Spleen (tissue), 11 donors: ENCODE results near the gene PNMA3. TPM values are rescaled to one million over a fixed set of nuclear protein-coding genes. Genes with fewer than 3 reads are reported as not detected.

Source experiments
- DNase-seq: peaks from one replicate; pipeline ENCODE4 v3.0.0-alpha.2; 2020
- H3K27ac ChIP-seq, 8 donors: fragments of 200-600 bp; sonication (generic) in 7 of 8; 1 replicate in 4 of 8; 2 replicates in 4 of 8; pipeline versions ENCODE4 v1.5.0 to v1.8.0; 2016 to 2021; ENCODE audit warnings: inconsistent platforms in 4 of 8, mild to moderate bottlenecking in 4 of 8, moderate library complexity in 1 of 8
- H3K27me3 ChIP-seq, 7 donors: fragments of 200-600 bp; sonication (generic) in 6 of 7; replicated peaks in 1 of 7; 1 replicate in 4 of 7; 2 replicates in 3 of 7; pipeline versions ENCODE4 v1.5.0 to v1.8.0; 2016 to 2021; ENCODE audit warnings: inconsistent platforms in 3 of 7, mild to moderate bottlenecking in 1 of 7
- H3K36me3 ChIP-seq, 6 donors: fragments of 200-600 bp; sonication (generic) in 5 of 6; 1 replicate in 4 of 6; 2 replicates in 2 of 6; pipeline versions ENCODE4 v1.5.0 to v1.8.0; 2016 to 2021; ENCODE audit warnings: inconsistent platforms in 2 of 6
- H3K4me1 ChIP-seq, 6 donors: fragments of 200-600 bp; sonication (generic) in 5 of 6; 1 replicate in 3 of 6; 2 replicates in 3 of 6; pipeline versions ENCODE4 v1.5.0 to v1.8.0; 2016 to 2021; ENCODE audit warnings: inconsistent platforms in 3 of 6
- H3K4me3 ChIP-seq, 8 donors: fragments of 200-600 bp; sonication (generic) in 7 of 8; 1 replicate in 4 of 8; 2 replicates in 4 of 8; pipeline versions ENCODE4 v1.5.0 to v1.8.0; 2016 to 2021; ENCODE audit warnings: inconsistent platforms in 4 of 8, mild to moderate bottlenecking in 4 of 8, moderate library complexity in 2 of 8
- H3K9me3 ChIP-seq, 8 donors: fragments of 200-600 bp; sonication (generic) in 7 of 8; 1 replicate in 4 of 8; 2 replicates in 4 of 8; pipeline versions ENCODE4 v1.5.0 to v1.8.0; 2016 to 2021; ENCODE audit warnings: inconsistent platforms in 4 of 8
- CTCF ChIP-seq, 11 experiments: fragments of 200-600 bp in 7 of 11; fragments of 450-650 bp in 4 of 11; sonication (generic) in 4 of 11; IDR thresholded peaks in 8 of 11; conservative IDR thresholded peaks in 3 of 11; 1 replicate in 7 of 11; 2 replicates in 4 of 11; pipeline versions ENCODE4 v1.4.0 to v1.8.0; 2016 to 2021; ENCODE audit warnings: antibody characterized with exemption in 11 of 11, inconsistent platforms in 4 of 11, mild to moderate bottlenecking in 1 of 11
- POLR2A ChIP-seq, 3 donors: fragments of 450-650 bp; IDR thresholded peaks; one replicate each; pipeline ENCODE4 v1.5.1; 2017; ENCODE audit warnings: antibody characterized with exemption in 3 of 3, mild to moderate bottlenecking in 1 of 3
- POLR2AphosphoS5 ChIP-seq, 3 donors: sonication (generic); formaldehyde crosslinking; IDR thresholded peaks; one replicate each; pipeline ENCODE4 v1.5.1; 2017; ENCODE audit warnings: antibody characterized with exemption in 3 of 3
- WGBS, 5 donors: extraction: QIAGEN DNeasy Blood & Tissue Kit in 3 of 5; methylation state at CpG; one replicate each; pipeline versions ENCODE4 v1.1.5 to v1.1.7; 2013 to 2018; 5-methylcytosine and 5-hydroxymethylcytosine counted together
- intact Hi-C: fragments of 100-400 bp; cut with DNase I; formaldehyde crosslinking; loops from one replicate; pipeline ENCODE4 v1.15.0; 2023; ENCODE audit warnings: low total_unique reads
- polyA plus RNA-seq, 3 donors: library from polyadenylated mRNA; stranded (reverse); fragments of 200-250 nt; gene quantifications; one replicate each; pipeline ENCODE4 v1.2.1, GENCODE V29; 2013
- total RNA-seq, 7 donors: library from RNA; depleted of rRNA in 3 of 7; stranded (reverse); fragments of >200 nt in 3 of 7; fragmentation: NEBNext Ultra II Directional in 4 of 7; extraction: Animal tissue kit (Norgen Biotek cat#: 25700) in 4 of 7; gene quantifications; one replicate each; pipeline versions ENCODE4 v1.1.0 to v1.2.1, GENCODE V29; 2016 to 2021
- donor health status: healthy with polysubstance abuse.
- donor health status: DM: no; HTN: no; CAD: no; lungs with moderate emphysema.
- donor health status: DM: no; HTN: no; CAD: no.
- donor health status: Bipolar disorder and iron deficiency.
- donor health status: healthy.
- donor health status: DM: no; HTN: no; CAD: no.
- donor health status: DM: yes; HTN: yes; CAD: no.

Gene PNMA3
- total and polyA plus RNA-seq, 10 donors, result 1.2 to 3.4 (median 2.4) TPM

GRCh38 chrX:153049093-153049492 is 7.2 kb upstream of the PNMA3 start:
- no peak for DNase-seq
- no peak for TF ChIP-seq POLR2A (IDR thresholded peaks at IDR 0.05)
- Histone ChIP-seq H3K27ac (no peak overlapping the region), H3K9me3 (peaks cover 3 to 30% (median 18%) of the 10 kb centered on the region in 8 donors), H3K4me3 (no peak overlapping the region), H3K36me3 (peaks cover 0 to 13% (median 0%) of the 10 kb centered on the region in 6 donors), H3K4me1 (no peaks in the 10 kb centered on the region), H3K27me3 (peaks cover 0 to 4% (median 0%) of the 10 kb centered on the region in 7 donors)
- WGBS, 5 donors, result 83 to 97% (median 85%) methylated on average over 1 to 2 of the region's 2 CpGs
- intact Hi-C loops, result no loop called here

GRCh38 chrX:153052534-153052933 is 3.7 kb upstream of the PNMA3 start:
- peaks cover 3 to 29% (median 18%) of the 10 kb centered on the region in 8 donors for H3K9me3 ChIP-seq
- intact Hi-C loops, result no loop called here
- peaks cover 0 to 28% (median 20%) of the 10 kb centered on the region in 7 donors for H3K27me3 ChIP-seq
- peaks cover 0 to 13% (median 0%) of the 10 kb centered on the region in 6 donors for H3K36me3 ChIP-seq
- no peak overlapping the region for H3K4me3 ChIP-seq
- TF ChIP-seq POLR2AphosphoS5 (IDR thresholded peaks at IDR 0.05) (no peak), CTCF (IDR thresholded peaks at IDR 0.05 in 8 of 11, conservative IDR thresholded peaks at IDR 0.05 in 3 of 11) (no peak), POLR2A (IDR thresholded peaks at IDR 0.05) (no peak)
- H3K4me1 ChIP-seq, result peaks cover 0 to 12% (median 3%) of the 10 kb centered on the region in 6 donors
- no peak for DNase-seq
- no peak overlapping the region for H3K27ac ChIP-seq
- WGBS, 5 donors, result 69 to 89% (median 76%) methylated on average over 1 of the region's 1 CpG

- TF ChIP-seq POLR2AphosphoS5 (IDR thresholded peaks at IDR 0.05) (no peak), POLR2A (IDR thresholded peaks at IDR 0.05) (no peak), CTCF (IDR thresholded peaks at IDR 0.05 in 8 of 11, conservative IDR thresholded peaks at IDR 0.05 in 3 of 11) (no peak)
- intact Hi-C loops, result no loop called here
- DNase-seq, result no peak
These were observed 1.0 kb downstream of the PNMA3 start for GRCh38 chrX:153057281-153057680.

GRCh38 chrX:153059191-153060094 is 3.2 kb downstream of the PNMA3 start:
- no peak for DNase-seq

More at GRCh38 chrX:153057281-153057680, 1.0 kb downstream of the PNMA3 start:
- 75 to 85% (median 82%) methylated on average over 5 to 11 of the region's 11 CpGs for WGBS, 5 donors
- H3K4me3 ChIP-seq, result no peak overlapping the region
- peaks cover 0 to 35% (median 25%) of the 10 kb centered on the region in 7 donors for H3K27me3 ChIP-seq
- peaks cover 0 to 12% (median 3%) of the 10 kb centered on the region in 6 donors for H3K4me1 ChIP-seq
- H3K36me3 ChIP-seq, result no peaks in the 10 kb centered on the region
- H3K27ac ChIP-seq, result no peak overlapping the region
- no peaks in the 10 kb centered on the region for H3K9me3 ChIP-seq

More at GRCh38 chrX:153059191-153060094, 3.2 kb downstream of the PNMA3 start:
- intact Hi-C loops, result no loop called here
- Histone ChIP-seq H3K4me1 (peaks cover 0 to 12% (median 3%) of the 10 kb centered on the region in 6 donors), H3K27me3 (peaks cover 0 to 32% (median 25%) of the 10 kb centered on the region in 7 donors), H3K9me3 (no peaks in the 10 kb centered on the region), H3K4me3 (no peak overlapping the region), H3K36me3 (no peaks in the 10 kb centered on the region), H3K27ac (no peak overlapping the region)
- 65 to 84% (median 81%) methylated on average over 4 to 18 of the region's 18 CpGs for WGBS, 5 donors
- TF ChIP-seq POLR2AphosphoS5 (IDR thresholded peaks at IDR 0.05) (no peak), POLR2A (IDR thresholded peaks at IDR 0.05) (no peak), CTCF (IDR thresholded peaks at IDR 0.05 in 8 of 11, conservative IDR thresholded peaks at IDR 0.05 in 3 of 11) (no peak)
